Right lobe of liver (tissue), 6 donors: ENCODE measurements around the gene ISCA2. TPM values are rescaled to one million over a fixed set of nuclear protein-coding genes. Genes with fewer than 3 reads are reported as not detected.

Experiments used
- ATAC-seq, 4 donors: fragments of 200-7000 bp; cut with Tn5 transposase; one replicate each; pipeline ENCODE4 v1.9.1; 2020; ENCODE audit warnings: mild to moderate bottlenecking in 4 of 4, moderate library complexity in 4 of 4
- DNase-seq, 3 donors: peaks; one replicate each; pipeline ENCODE4 v3.0.0-alpha.2; 2020
- H3K27ac ChIP-seq, 3 donors: fragments of 200-600 bp; one replicate each; pipeline ENCODE4 v1.8.0; 2022
- H3K27me3 ChIP-seq, 2 donors: fragments of 200-600 bp; one replicate each; pipeline ENCODE4 v1.8.0; 2022
- H3K36me3 ChIP-seq, 4 donors: fragments of 200-600 bp; sonication (generic) in 1 of 4; one replicate each; pipeline versions ENCODE4 v1.5.1 to v1.8.0; 2017 to 2022; ENCODE audit warnings: control low read depth in 1 of 4
- H3K4me1 ChIP-seq, 4 donors: fragments of 200-600 bp; sonication (generic) in 1 of 4; one replicate each; pipeline versions ENCODE4 v1.5.1 to v1.8.0; 2017 to 2022; ENCODE audit warnings: control low read depth in 1 of 4
- H3K4me3 ChIP-seq, 3 donors: fragments of 200-600 bp; one replicate each; pipeline ENCODE4 v1.8.0; 2022
- H3K9me3 ChIP-seq, 4 donors: fragments of 200-600 bp; sonication (generic) in 1 of 4; one replicate each; pipeline versions ENCODE4 v1.5.1 to v1.8.0; 2017 to 2022; ENCODE audit warnings: control low read depth in 1 of 4
- POLR2A ChIP-seq: fragments of 450-650 bp; IDR thresholded peaks from one replicate; pipeline ENCODE4 v1.6.1; 2017; ENCODE audit warnings: antibody characterized with exemption, mild to moderate bottlenecking
- WGBS: methylation state at CpG from one replicate; pipeline ENCODE4 v1.1.6; 2018; ENCODE audit warnings: low coverage, low lambda C conversion rate; ENCODE audit not compliant: insufficient coverage; ENCODE audit errors: missing lambda C conversion rate; 5-methylcytosine and 5-hydroxymethylcytosine counted together
- intact Hi-C, 2 donors: fragments of 100-400 bp; cut with DNase I; formaldehyde crosslinking; loops; one replicate each; pipeline versions ENCODE4 v1.11.2 to v1.14.1; 2022
- total RNA-seq, 6 experiments: library from RNA; depleted of rRNA in 2 of 6; stranded (reverse); fragments of >200 nt in 2 of 6; fragmentation: NEBNext Ultra II Directional in 3 of 6; extraction: Animal tissue kit (Norgen Biotek cat#: 25700) in 3 of 6; gene quantifications; one replicate each; pipeline versions ENCODE4 v1.1.0 to v1.2.4, GENCODE V29; 2016 to 2023
- TF ChIP-seq, protein P1 (sequence below), 4 donors: fragments of 200-600 bp in 3 of 4; fragments of 450-650 bp in 1 of 4; IDR thresholded peaks; one replicate each; pipeline versions ENCODE4 v1.5.1 to v1.8.0; 2016 to 2022; ENCODE audit warnings: antibody characterized with exemption in 4 of 4, mild to moderate bottlenecking in 2 of 4
- donor health status: DM: no; HTN: yes; CAD: no.
- donor health status: DM: no; HTN: no; CAD: no.
- donor health status: DM: no; HTN: no; CAD: no.
- donor health status: DM: no; HTN: yes; CAD: no.
- donor health status: DM: no; HTN: yes; CAD: no.

The ISCA2 gene
- total RNA-seq, 6 experiments from 2014 or later, result 7.8 to 16.3 (median 11.4) TPM

DNA sequence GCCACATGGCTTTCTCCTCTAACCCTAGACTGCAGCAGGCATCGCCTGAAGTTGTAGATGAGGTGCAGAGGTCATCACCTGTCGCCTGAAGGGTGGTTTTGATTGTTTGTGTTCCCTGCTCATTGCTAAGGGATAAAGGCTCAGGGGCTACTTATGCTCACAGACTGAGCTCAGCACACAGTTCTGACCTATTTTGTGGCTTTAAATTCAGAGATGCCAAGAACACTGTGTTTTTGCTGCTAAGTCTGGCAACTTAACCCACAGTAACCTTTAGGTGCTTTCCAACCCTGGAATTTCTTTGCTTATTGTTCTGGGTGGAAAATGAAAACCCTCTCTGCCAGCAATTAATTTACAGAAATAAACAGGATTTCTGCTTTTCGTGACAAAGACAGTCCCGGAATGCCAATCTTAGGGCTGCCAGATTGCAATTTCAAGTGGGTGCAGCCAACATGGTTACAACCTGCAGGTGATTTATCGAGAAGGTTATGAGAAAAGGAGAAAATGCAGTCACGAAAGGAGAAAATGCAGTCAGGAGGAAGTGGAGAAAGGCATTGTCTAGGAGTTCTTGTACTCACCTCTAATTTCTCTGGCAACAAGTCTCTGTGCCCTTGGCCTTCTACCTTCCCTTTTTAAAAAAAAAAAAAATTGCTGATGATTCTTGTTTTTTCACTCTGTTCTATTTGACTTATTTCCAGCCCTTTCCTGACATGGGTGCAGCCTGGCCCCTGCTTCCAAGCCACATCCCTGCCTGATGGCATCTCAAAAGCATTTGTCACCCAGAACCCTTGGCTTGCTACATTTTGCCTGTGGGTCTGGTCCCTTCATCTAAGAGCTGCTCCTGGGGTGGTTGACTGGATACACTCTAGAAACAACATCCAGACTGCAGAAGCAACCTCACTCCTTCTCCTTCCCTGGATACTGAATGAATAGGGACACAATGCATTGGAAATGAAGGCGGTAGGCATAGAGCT lies 23.7 kb upstream of the ISCA2 start:
- Histone ChIP-seq H3K36me3 (no peaks in the 10 kb centered on the region), H3K4me1 (no peaks in the 10 kb centered on the region), H3K27ac (no peak overlapping the region), H3K9me3 (no peaks in the 10 kb centered on the region), H3K4me3 (no peak overlapping the region), H3K27me3 (no peaks in the 10 kb centered on the region)
- TF ChIP-seq POLR2A, result no peak
- TF ChIP-seq, protein P1, sequence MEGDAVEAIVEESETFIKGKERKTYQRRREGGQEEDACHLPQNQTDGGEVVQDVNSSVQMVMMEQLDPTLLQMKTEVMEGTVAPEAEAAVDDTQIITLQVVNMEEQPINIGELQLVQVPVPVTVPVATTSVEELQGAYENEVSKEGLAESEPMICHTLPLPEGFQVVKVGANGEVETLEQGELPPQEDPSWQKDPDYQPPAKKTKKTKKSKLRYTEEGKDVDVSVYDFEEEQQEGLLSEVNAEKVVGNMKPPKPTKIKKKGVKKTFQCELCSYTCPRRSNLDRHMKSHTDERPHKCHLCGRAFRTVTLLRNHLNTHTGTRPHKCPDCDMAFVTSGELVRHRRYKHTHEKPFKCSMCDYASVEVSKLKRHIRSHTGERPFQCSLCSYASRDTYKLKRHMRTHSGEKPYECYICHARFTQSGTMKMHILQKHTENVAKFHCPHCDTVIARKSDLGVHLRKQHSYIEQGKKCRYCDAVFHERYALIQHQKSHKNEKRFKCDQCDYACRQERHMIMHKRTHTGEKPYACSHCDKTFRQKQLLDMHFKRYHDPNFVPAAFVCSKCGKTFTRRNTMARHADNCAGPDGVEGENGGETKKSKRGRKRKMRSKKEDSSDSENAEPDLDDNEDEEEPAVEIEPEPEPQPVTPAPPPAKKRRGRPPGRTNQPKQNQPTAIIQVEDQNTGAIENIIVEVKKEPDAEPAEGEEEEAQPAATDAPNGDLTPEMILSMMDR (IDR thresholded peaks at IDR 0.05), result no peak
- intact Hi-C loops, result loop anchor here in 1 of 2 donors (10.0 kb wide), 1 partner anchor 105 kb away; no protein-coding TSS in a partner anchor
- no peak for DNase-seq
- ATAC-seq, result no peak
- 70% methylated on average over 6 of the region's 7 CpGs for WGBS

DNA sequence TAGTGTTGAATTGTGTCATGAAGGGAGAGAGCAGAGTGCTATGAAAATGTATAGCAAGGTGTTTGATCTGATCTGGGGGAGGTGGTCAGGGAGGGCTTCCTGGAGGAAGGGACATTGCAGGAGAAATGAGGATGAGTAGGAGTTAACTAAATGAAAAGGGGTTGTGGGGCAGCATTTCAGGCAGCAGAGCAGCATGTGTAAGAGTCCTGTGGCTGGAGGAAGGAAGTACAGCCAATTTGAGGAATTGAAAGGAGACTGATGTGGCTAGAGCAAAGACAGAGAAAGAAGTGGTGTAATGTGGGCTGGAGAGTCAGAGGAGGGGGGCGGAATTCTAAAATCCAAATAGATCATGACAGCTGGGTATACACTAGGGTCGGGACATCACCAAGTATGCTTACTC lies 21.0 kb upstream of the ISCA2 start:
- Histone ChIP-seq H3K4me1 (no peaks in the 10 kb centered on the region), H3K4me3 (no peak overlapping the region), H3K36me3 (peaks cover 0 to 5% (median 0%) of the 10 kb centered on the region in 4 donors), H3K27me3 (no peaks in the 10 kb centered on the region), H3K27ac (no peak overlapping the region), H3K9me3 (no peaks in the 10 kb centered on the region)
- WGBS, result 61% methylated on average over 2 of the region's 2 CpGs
- TF ChIP-seq POLR2A, result no peak
- TF ChIP-seq, protein P1 (IDR thresholded peaks at IDR 0.05), result no peak
- ATAC-seq (peak in 1 of 4 donors; percentile 42), DNase-seq (no peak)
- intact Hi-C loops, result loop anchor here in 1 of 2 donors (10.0 kb wide), 1 partner anchor 108 kb away; no protein-coding TSS in a partner anchor

DNA sequence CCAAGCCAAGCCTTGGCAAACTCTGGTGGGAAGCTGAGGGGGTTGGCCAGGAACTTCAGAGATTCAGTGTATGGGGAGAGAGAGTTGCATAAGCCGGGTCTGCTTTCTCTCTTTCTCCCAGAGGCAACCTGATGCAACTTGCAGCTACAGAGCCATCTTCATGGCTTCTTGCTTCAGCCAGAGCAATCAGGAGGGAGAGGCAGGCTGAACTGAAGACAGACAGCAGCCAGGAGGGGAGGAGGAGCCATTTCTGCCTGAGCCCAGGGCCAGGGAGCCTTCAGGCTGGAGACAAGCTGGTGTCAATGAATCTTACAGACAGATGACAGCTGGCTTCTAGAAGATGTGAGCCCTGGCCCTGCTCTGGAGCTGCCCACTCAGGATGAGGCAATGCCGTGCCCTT lies 19.2 kb upstream of the ISCA2 start:
- ATAC-seq (no peak), DNase-seq (no peak)
- Histone ChIP-seq H3K27ac (no peak overlapping the region), H3K4me3 (no peak overlapping the region), H3K9me3 (no peaks in the 10 kb centered on the region), H3K4me1 (no peaks in the 10 kb centered on the region), H3K36me3 (peaks cover 0 to 8% (median 3%) of the 10 kb centered on the region in 4 donors), H3K27me3 (no peaks in the 10 kb centered on the region)
- intact Hi-C loops, result loop anchor here in 1 of 2 donors (10.0 kb wide), 1 partner anchor 110 kb away; no protein-coding TSS in a partner anchor
- TF ChIP-seq POLR2A, result no peak
- TF ChIP-seq, protein P1 (IDR thresholded peaks at IDR 0.05), result no peak
- whole genome bisulfite sequencing, result no CpG with 5 or more reads among the region's 2 CpGs

DNA sequence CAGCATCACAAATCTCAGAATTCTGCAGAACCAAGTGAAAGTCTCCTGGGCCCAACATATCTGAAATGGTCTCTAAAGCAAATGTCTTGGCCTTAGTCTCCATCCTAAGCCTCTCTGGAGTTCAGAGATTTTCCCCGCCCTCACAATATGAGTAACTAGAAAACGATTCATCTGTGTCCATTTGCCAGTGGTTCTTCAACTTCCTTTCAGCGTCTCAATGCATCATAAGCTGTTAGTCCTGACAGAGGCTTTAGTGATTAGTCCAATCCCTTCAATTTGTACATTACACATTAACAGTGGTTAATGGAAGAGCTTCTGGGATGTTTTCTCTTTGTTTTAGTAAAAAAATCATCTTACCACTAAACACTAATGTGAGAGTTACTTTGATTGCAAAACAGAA lies 17.9 kb upstream of the ISCA2 start:
- TF ChIP-seq POLR2A, result no peak
- TF ChIP-seq, protein P1 (IDR thresholded peaks at IDR 0.05), result no peak
- Histone ChIP-seq H3K27ac (no peak overlapping the region), H3K4me3 (no peak overlapping the region), H3K9me3 (no peaks in the 10 kb centered on the region), H3K27me3 (no peaks in the 10 kb centered on the region), H3K4me1 (no peaks in the 10 kb centered on the region), H3K36me3 (peaks cover 0 to 21% (median 7%) of the 10 kb centered on the region in 4 donors)
- no peak for DNase-seq
- intact Hi-C loops, result loop anchor here in 1 of 2 donors (10.0 kb wide), 1 partner anchor 111 kb away; no protein-coding TSS in a partner anchor
- WGBS, result 54% methylated on average over 3 of the region's 3 CpGs
- ATAC-seq, result no peak
